Frontal cortex (tissue), 4 donors: ENCODE results near the gene AOPEP. TPM values are rescaled to one million over a fixed set of nuclear protein-coding genes. Genes with fewer than 3 reads are reported as not detected.

Source experiments
- DNase-seq, 2 donors: peaks; one replicate each; pipeline ENCODE4 v3.0.0; 2012; ENCODE audit warnings: low spot score in 2 of 2
- FAIRE-seq: peaks from 2 replicates; lab custom pipeline; 2012; peaks lifted over from hg19 to GRCh38; lab: Jason Lieb, UNC
- total RNA-seq: library from RNA; depleted of rRNA; stranded (reverse); fragments of >200 nt; gene quantifications from one replicate; pipeline ENCODE4 v1.2.3, GENCODE V29; 2014
- donor health status: control.
- donor health status: control.
- donor health status: control.

Gene AOPEP
- total RNA-seq, 1 donor from 2014 or later: 23.2 TPM

DNA sequence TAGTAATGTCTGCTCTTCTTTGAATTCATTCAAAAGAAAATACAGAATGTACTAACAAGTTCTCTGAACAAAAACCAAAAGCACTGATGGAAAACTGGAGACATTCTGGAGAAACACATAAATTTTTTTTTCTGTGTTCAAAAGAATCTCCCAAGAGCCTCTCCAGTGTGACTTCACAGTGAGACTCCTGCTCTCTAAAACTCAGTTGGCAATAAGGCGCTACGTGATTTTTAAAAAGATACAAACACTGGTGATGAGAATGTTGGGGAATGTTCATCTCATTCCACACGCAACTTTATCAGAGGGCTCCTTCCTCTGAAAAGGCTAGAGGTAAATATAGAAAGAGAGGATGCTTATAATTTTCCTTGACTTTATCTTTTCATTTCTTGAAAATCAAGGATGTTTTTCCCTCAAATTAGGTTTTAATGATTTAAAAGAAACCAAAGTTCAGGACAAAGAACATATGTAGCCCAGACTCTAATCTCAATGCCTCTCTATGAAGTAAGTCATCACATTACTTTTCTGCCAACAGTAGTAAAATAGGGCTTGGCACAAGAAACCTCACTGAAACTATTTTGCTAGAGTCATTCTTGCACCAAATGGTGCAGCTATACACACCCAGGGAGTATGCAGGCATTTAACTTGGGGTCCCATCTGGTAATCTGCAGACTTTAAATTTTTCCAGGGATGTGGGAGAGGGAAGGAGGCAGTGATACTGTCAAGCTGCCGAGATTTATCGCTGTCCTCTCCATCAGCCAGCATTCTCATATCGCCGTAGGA lies 12.9 kb upstream of the AOPEP start:
- no peak for DNase-seq
- no peak for FAIRE-seq

DNA sequence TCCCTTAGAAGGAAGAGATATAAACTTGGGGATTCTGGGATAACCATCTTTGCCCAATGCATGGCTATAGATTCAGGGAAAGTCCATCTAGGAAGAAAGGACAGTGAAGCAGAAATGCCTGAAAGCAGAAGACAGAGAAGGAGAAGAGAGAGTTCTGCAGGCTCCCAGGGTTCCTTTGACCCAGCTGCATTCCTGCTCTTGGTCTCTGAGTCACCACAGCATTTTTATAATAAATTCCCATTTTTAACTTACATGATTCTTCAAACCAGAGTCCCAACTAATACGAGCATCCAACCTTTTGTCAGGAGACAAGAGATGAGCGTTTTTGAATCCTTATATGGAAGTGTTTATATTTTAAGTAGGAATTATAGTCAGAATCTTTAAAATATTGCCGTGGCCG lies 12.0 kb upstream of the AOPEP start:
- no peak for FAIRE-seq
- no peak for DNase-seq

DNA sequence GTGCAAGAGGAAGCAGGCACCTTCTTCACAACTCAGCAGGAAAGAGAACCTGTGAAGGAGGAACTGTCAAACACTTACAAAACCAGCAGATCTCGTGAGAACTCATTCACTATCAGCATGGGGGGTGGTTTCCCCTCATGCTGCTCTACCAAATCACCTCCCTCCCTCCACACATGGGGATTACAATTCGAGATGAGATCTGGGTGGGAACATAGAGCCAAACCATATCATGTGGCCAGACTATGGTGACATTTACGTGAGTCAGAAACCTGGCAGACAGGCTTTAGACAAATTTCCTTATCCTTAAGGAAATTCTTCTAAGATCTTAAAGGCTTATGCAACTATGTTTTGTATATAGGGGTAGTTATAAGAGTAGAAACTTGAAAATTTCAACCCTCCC lies 8.7 kb upstream of the AOPEP start:
- DNase-seq: no peak
- FAIRE-seq: no peak

DNA sequence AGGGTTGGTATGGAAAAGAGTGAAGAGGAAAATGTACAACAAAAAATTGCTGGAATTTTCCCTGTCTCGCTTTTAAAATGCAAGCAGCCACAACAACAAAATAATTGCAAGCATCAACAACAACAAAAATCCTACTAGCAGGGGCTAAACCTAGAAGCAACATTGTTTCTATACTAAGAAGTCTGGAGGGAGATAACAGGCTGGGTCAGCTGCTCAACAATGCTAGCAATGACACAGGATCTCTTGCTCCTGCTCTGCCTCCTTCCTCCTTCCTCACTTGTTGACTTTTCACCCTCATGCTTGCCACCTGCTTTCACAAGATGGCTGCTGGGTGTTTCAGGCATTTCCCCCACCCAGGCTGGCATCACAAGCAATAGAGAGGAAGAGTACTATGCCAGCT lies 7.6 kb upstream of the AOPEP start:
- DNase-seq (no peak), FAIRE-seq (no peak)

DNA sequence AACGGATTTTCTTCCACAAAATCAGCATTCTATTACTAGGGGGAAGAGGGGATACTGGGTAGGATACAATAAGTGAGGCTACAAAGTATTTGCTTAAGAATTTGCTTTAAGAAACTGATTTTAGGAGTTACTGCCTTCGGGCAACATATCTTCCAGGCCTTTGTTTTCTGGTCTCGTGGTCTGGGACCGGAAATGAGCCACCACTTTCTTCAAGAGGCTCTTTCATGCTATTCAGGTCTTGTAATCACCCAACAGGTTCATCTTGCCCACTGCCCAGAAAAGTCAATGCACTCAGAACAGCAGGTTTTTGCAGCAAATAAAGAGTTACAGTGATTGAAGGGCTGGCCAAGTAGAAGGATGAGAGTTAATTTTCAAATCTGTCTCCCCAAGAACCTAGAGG lies 6.6 kb upstream of the AOPEP start:
- no peak for FAIRE-seq

DNA sequence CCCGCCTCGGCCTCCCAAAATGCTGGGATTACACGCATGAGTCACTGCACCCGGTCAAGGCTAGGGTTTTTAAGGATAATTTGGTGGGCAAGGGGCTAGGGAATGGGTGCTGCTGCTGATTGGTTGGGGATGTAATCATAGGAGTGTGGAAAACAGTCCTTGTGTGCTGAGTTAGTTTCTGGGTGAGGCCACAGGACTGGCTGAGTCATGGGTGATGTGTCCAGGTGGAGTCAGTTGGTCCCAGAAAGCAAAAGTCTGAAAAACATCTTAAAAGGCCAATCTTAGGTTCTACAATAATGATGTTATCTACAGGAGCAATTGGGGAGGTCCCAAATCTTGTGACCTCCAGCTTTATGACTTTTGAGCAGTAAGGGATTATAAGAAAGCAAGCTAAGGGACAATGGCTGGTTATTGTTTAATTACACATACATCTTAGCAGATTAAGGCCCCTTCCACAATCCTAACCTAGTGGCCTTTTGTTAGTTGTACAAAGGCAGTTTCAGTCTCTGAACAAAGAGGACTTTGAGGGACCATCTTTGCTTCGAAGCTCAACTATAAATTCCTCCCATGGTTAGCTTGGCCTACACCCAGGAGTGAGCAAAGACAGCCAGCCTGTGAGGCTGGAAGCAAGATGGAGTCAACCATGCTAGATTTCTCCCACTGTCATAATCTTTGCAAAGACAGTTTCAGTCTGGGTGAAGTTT lies 5.5 kb upstream of the AOPEP start:
- no peak for DNase-seq
- FAIRE-seq: no peak

More for the DNA sequence above, 6.6 kb upstream of the AOPEP start:
- DNase-seq: no peak

DNA sequence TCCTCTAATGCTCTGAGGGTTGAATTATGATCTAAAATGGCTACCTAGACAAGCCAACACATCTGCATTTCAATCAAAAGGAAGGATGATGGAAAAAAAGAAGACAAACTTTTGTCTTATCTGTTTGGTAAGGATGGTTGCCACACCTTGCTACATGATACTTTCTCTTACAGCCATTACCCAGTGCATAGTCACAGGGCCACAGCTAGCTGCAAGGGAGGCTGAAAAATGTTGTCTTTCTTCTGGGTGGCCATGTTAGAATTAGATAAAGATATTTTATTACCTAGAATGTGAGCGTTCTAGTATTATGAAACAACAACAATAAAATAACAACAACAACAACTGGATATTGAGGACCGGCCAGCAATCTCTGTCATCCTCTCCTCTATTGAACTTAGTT lies 4.7 kb upstream of the AOPEP start:
- no peak for FAIRE-seq
- DNase-seq: no peak

DNA sequence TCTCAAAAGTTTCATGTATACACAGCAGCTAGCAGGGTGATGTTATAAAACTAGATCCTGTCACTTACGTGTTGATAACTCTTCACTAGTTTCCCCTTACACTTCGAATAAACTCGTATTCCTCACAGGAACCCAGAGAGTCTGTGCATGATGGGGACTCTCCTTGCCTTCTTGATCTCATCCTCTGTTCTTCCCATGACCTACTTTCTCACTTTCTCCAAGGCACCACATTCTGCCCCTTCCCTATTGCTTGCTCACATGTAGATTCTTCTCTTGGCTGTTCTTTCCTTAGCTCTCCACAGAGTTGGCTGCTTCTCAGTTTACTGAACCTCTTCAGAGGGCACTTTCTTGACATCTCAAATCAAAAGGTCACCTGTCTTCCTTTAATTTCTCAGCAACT lies 1.2 kb upstream of the AOPEP start:
- DNase-seq: no peak
- no peak for FAIRE-seq

DNA sequence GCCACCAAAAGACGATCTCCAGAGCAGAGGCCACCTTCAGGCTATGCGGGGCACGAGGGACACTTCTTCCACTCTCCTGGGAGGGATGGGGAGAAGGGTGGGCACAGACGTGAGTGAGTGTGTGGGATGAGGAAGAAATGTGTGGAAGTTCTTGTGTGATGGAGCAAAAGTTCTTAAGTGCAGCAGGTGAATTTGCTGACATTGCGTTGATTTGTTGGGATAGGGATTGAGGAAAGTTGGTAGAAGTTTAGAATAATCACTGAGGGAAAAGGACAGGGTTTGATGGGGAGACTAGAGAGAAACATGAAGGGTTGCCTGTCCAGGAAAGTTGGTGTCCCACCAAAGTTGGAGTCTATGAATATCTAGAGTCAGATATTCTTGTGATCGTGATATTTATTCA lies 2.2 kb downstream of the AOPEP start:
- no peak for DNase-seq
- FAIRE-seq: no peak

DNA sequence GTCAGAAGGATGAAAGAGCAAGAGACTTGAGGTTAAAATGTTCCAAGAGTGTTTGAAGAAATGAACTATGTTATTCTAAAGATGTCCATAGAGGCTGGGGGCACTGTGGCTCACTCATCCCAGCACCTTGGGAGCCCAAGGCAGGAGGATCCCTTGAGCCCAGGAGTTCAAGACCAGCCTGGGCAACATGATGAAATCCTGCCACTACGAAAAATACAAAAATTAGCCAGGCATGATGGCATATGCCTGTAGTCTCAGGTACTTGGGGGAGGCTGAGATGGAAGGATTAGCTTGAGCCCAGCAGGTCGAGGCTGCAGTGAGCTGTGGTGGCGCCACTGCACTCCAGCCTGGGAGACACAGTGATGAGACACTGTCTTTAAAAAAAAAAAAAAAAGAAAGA lies 2.7 kb downstream of the AOPEP start:
- no peak for DNase-seq
- FAIRE-seq: no peak

DNA sequence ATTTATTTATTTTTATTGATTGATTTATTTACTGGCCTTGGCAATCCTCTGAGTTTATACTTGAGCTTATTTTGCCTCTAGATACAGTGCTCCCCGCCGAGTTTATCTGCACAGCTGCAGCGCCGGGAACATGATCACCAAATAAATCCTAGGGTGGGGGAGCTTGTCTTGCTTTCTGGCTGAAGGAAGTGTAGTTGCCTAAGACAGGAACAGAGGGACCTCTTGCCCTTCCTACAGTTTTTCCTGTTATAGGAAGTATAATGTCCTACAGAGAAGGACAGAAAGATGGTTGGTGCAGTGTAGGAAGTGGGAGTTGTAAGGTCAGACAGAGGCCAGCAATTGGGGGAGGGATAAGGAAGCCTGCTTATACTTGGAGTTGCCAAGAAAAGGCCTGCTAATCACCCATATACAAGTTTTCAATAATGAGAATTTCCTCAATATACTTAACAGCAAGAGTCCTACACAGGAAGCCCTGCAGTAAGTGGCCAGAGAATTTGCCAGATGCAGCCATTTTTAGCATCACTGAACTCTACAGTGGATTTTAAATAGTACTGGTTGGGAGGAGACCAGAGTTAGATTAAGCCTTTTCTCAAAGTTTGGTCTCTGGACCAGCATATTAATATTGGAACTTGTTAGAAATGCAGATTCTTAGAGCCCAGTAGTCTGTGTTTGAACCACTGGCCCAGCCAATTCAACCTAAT lies 7.7 kb downstream of the AOPEP start:
- DNase-seq (no peak), FAIRE-seq (no peak)

DNA sequence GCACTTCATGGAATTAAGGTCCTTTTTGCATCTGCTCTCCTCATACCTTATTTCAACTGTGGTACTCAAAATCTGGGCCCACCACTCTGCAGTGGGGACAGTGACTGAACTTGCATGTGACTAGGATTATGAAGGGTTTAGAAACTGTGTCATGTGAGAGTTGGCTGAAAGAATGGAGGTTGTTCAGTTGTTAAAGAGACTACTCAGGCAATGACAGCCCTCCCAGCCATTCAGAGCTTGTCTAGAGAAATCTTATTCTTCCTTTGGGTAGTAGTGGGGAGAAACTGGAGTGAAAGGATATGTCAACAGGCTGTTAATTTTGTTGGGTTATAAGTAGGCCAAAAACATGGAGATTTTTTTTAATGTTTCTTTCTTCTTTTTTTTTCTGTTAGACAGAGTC lies 10.3 kb downstream of the AOPEP start:
- FAIRE-seq: no peak

DNA sequence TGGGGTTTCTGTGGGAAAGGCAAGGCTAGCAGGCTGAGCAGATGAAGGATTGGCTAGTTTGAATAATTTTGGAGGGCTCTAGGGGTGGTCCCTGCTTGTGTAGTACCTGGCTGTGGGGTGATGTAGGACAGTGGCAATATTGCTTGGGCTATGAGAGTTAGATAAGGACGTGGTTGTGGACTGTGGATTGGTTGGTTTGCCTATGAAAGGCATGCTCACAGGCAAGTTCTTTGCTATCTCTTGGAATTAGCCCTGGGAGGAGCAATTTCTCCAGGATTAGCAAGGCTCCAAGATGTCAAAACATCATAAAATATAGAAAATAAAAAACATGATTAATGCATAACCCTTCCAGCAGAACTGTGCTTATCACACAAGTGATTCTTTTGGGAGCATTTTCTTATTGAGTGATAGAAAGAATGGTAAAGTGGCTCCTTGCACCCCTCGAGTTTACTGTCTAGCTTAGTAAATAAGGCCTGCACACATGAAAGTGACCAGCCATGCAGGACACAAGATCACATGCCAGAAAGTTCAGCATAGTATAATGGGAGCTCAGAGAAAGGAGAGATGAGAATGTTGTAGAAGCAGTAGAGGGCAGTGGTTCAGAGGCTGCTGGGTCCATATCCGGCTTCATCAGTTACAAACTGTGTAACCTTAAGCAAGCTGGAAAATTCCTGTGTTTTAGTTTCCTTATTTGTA lies 13.8 kb downstream of the AOPEP start:
- no peak for FAIRE-seq
- no peak for DNase-seq

More for the DNA sequence above, 10.3 kb downstream of the AOPEP start:
- DNase-seq: no peak

DNA sequence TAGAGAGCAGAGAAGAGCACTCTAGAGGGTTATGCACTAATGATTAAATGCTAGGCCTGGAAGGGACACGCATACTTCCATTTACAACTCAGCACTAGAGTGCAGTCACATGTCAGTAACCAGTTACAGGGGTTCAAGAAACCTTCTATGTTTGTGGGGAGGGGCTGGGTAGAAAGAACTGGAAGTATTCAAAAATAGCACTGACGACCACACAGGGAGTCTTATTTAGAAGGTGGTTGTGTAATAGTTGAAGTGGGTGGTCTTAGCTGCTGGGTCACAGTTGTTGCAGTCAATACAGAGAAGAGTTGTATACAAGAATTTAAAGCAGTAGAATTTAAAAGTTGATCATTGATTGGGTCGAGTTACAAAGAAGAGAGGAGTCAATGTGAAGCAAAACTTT lies 15.4 kb downstream of the AOPEP start:
- no peak for FAIRE-seq
- DNase-seq: no peak

DNA sequence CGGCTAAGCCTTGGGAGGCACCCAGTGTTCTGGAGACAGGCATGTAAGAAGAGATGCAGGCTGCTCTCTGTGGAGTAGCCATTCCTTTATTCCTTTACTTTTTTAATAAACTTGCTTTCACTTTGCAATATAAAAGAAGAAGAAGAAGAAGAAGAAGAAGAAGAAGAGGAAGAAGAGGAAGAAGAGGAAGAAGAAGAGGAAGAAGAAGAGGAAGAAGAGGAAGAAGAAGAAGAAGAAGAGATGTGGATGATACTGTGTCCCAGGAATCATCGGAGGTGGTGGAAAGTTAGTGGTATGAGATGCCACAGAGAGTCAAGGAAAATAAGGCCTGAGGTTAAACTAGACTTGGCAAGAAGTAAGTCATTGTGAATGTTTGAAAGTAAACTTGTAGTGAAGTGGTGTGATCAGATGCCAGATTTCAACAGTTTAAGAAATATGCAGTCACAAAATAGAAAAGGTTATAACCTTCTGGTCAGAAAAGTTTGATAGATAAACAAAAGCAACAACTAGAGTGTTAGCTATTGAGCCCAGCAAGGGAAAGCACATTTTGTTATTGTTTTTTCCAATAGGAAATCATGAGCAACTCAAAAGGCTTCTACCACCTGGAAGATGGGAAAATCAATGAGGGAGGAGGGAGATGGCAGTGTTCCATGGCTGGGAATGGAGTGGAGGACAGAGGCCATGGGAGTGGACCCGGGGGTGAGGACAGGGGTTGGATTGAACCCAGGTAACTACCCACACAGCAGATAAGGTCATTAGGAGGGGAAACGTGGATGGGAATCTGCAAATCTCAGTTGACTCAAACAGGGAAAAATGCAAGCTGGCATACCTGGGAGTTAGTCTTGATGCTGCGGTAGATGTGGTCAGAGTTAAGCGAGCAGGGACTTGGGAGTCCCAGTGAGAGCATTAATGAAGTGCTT lies 16.8 kb downstream of the AOPEP start:
- FAIRE-seq: no peak
- no peak for DNase-seq

DNA sequence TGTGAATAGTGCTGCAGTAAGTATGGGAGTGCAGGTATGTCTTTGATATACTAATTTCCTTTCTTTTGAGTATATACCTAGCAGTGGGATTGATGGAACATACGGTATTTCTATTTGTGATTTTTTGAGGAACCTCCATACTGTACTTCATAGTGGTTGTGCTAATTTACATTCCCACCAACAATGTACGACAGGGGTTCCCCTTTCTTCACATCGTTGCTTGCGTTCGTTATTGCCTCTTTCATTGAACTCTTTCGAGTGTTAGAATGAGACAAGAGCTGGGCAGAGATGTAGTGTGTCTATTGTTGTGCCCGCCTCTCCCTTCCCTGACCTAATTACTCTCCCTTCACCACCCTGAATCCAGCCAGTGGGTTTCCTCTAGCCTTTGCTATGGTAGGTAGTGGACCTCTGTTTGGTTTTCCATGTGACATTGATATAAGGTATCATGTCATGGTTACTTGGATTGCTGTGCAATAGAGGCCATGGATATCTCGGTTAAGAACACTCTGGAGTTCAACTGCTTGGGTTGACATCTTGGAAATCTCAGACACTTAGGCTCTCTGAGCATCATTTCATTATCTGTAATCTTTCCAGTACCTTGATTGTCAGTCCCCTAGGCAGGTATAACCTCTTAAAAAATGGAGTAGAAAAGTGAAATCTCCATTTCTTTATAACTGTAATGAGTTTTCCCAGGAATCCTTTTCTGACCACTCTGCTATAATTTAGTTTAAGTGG lies 19.5 kb downstream of the AOPEP start:
- DNase-seq (no peak), FAIRE-seq (no peak)

DNA sequence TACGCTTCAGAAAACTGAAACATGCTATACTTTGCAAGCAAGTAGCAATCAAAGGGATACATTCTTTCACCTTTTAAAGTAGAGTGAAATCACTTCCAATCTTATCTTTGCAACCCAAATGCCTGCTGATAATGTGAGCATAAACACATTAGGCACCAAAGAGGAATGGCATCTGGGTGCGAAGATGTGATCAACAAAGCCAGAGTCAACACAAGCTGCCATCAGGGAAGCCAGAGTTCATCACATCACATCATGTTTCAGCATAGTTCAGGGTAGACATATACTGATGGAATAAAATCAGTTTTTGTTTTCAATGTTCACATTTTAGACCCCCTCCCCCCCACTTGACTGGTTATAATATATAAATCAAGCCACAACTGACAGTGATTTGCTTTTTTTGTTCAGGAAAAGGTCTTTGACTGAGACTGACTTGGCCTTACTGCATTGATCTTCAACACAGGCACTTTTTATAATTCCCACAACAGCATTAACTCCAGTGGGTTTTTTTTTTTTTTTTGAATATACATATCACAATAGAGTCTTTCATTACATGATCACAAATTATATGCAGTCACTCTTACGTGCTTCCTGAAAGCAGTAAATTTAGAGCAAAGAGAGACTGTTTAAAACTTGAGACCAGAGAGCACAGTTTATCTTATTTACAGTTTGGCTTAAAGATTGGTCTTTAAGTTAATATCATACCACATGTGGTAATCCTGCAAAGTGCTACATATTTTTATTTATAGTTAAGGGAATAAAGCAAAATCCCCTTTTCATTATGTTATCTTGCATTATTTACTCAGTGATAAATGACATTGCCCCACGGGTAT lies 20.3 kb downstream of the AOPEP start:
- FAIRE-seq: no peak
- DNase-seq: no peak

DNA sequence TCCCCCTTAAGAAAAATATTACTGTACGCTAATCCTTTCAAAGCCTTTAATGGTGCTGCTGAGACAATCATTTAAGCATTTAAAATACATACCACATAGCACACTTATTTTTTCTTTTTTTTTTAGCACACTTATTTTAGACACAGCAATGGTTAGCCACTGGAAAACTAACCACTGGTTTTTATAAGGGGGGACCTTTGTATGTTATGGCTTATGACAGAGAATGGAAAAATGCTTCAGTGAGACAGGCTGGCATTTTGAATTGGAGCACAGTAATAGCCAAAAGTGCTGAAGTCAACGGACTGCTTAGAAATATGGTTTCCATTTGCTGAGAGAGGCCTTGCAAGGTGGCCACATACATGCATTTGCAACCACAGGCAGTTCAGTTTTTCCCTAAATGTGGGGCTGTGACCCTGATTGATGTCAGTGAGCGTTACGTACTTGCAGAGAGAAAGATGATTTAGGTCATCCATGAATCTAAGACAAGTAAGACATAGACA lies 28.5 kb downstream of the AOPEP start:
- FAIRE-seq (no peak), DNase-seq (no peak)
